Pericardium fibroblast (primary cell): Measurements from ENCODE around the gene NOP10. TPM values are rescaled to one million over a fixed set of nuclear protein-coding genes. Genes with fewer than 3 reads are reported as not detected.

Experiments
- total RNA-seq: library from RNA; depleted of rRNA; stranded (reverse); fragments of >200 nt; gene quantifications from 2 replicates; pipeline ENCODE4 v1.2.3, GENCODE V29; 2015

The NOP10 gene
- total RNA-seq, result 161 and 224 TPM in 2 replicates

DNA sequence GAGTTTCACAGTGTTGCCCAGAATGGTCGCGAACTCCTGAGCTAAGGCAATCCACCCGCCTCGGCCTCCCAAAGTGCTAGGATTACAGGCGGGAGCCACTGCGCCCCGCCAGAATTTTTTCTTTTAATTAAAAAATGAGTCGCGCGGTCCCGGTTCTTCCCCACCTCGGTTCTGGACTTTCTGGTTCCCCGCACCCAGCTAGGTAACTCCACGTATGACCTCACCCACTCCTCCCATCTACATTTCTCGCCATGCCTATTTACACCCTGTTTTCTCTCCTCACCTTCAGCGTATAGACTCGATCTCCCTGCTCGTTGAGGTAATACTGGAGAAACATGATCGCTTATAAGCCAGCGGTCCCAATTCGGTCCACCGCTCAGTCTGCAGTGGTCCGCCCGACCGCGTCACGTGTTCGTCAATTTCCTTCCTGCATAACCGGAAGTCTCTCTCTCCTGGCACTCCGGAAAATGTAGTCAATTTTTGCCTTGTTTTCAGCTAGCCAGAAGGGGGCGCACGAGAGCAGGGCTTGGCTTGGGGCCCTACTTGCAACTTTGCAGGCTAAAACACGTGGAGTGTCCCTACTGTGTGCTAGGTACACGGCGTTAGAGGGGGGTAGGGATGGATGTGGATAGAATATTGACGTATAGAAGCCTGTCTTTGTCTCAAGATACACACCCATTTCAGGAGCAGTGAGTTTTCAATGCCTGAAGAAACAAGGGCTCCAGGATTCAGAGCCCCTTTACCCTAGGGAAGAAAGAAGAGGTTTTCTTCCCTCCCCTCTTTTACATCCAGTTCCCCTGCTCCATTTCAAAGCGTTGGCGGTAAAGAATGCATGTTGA lies at the start of gene NOP10, which contains the start of gene NUTM1:
TSS of gene NOP10 (minus strand) at position 400 of the 839 bp plus-strand sequence. CDS start at position 337, 63 bp downstream.
TSS of gene NUTM1 (plus strand) at position 579 of the 839 bp plus-strand sequence. CDS start 382 bp downstream, outside the sequence.

DNA sequence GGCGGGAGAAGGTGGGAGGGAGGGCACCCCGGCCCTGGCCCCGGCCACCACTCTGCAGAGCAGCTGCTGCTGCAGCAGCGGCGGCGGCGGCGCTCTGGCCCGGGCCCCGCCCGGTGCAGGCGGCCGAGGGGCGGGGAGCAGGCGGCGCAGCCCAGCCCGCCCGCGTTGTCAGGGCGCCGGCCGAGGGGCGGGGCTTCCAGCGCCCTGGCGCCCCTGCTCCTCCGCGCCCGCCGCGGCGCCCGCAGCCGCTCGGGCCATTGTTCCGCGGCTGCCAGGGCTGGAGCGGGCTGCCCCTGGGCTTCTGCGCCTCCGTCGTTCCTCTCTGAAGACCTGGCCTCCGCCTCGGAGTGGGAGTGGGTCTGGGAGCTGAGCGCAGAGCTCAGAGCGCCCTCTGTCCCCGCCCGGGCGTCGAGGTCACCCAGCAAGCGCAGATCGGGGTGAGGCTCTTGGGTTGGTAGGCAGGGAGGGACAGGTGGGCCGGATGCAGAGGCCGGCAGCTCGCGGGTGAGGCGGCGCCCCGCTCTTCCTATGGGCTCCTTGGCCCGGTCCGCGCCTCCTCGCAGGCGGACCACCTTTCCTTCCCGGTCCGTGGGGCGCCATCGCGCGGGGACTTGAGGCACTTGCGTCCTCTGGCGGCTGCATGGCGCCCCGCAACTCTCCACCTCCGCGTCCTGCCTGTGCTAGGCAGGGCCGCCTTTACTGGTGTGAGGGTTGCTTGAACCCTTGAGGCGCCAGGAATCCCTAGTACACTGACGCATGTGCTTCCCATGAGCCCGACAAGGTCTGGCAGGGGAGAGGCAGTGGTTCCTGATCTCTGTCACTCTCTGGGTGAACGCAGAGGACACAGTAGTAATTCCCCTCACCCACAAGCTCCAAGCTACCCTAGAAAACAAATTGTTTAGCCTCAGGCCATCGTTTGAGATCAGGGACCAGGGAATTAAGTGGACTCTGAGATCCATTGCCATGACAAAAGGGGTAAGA lies 24.5 kb upstream of the NOP10 start, which contains the start of gene LPCAT4:
TSS of gene LPCAT4 (minus strand) at position 96 of the 981 bp plus-strand sequence. CDS start 96 bp downstream, outside the sequence.

DNA sequence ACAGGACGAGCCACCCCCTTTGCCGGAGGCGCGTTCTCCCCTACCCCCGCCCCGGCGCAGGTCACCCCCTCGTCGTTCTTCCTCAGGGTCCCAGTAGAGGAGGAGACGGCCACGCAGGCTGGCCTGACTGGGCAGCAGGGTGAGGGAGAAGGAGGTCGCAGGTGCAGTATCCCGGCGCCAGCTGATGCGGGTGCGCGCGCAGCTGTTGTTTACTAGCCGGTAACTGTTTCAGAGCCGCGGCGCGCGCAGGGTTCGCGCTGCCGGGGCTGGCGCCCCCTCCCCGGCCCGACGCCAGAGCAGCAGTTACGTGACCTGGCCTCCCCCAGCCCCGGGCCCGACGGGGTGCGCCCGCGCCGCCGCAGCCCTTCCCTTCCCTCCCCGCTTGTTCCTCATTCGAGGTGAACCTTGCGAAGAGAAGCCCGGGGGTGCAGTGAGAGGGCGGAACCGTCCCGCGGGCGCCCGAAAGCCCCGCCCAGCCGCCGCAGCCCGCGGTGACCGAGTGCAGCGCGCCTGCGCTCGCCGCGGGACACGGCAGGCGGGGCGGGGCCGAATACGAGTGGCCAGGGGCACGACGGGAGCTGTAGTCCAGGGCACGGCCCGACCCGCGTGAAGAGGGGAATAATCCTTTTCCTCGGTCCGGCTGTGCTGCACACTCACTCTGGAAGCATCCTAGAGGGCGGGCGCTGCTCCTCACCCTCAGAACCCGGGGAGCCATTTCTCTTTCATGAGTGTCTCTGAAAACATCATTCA lies 5.2 kb downstream of the NOP10 start, which contains the start of gene SLC12A6:
TSS of gene SLC12A6 (minus strand) at position 225 of the 750 bp plus-strand sequence. CDS start 1,101 bp downstream, outside the sequence.

Other genes starting within 250 kb of the NOP10 start
- gene EMC7, start 241.3 kb downstream of the NOP10 start, total RNA-seq, result 46.0 and 68.1 TPM in 2 replicates
- 0.77 and 0.82 TPM in 2 replicates for gene PGBD4, start 241.1 kb downstream of the NOP10 start, total RNA-seq
- 19.9 and 32.3 TPM in 2 replicates for gene KATNBL1, start 133.0 kb downstream of the NOP10 start, total RNA-seq
- gene EMC4, start 118.1 kb downstream of the NOP10 start, total RNA-seq, result 110 and 159 TPM in 2 replicates
- 7.8 and 14.2 TPM in 2 replicates for gene SLC12A6, start 5.4 kb downstream of the NOP10 start, total RNA-seq
- gene NUTM1, start 179 bp upstream of the NOP10 start, total RNA-seq, result not detected in 2 replicates
- gene LPCAT4, start 24.1 kb upstream of the NOP10 start, total RNA-seq, result 9.9 and 14.5 TPM in 2 replicates
- gene GOLGA8A, start 94.7 kb upstream of the NOP10 start, total RNA-seq, result 11.6 and 15.7 TPM in 2 replicates
- 8.3 and 9.2 TPM in 2 replicates for gene GOLGA8B, start 240.5 kb upstream of the NOP10 start, total RNA-seq